IMR-90 (cell line): ENCODE data around the gene ADGRV1. TPM values are rescaled to one million over a fixed set of nuclear protein-coding genes. Genes with fewer than 3 reads are reported as not detected.

Source experiments
- ATAC-seq: fragments of 200-7000 bp; cut with Tn5 transposase; 2 replicates; pipeline ENCODE4 v1.9.1; 2020; ENCODE audit warnings: low read depth, mild to moderate bottlenecking, moderate library complexity
- BruUV-seq: library from RNA; stranded (reverse); fragments of 400-500 nt; replicated peaks from 2 replicates; lab custom pipeline; 2021; lab: Mats Ljungman, UMichigan
- CTCF ChIA-PET: fragments of 300-600 bp; formaldehyde crosslinking; extraction: SDS; loops from one replicate; lab custom pipeline; 2021; ENCODE audit warnings: antibody characterized with exemption; lab: Yijun Ruan, JAX
- POLR2A ChIA-PET: fragments of 300-600 bp; sonication (Branson Sonifier 250); formaldehyde crosslinking; loops from one replicate; lab custom pipeline; 2022; ENCODE audit warnings: antibody characterized with exemption; ENCODE audit not compliant: unreplicated experiment; lab: Charles Lee
- DNase-seq: peaks from one replicate; pipeline ENCODE4 v3.0.0; 2013
- H2AFZ ChIP-seq: replicated peaks from 2 replicates; pipeline ENCODE3; 2013; ENCODE audit warnings: low read length, mild to moderate bottlenecking; ENCODE audit not compliant: poor library complexity
- H2AK5ac ChIP-seq: 2 replicates; pipeline ENCODE4 v1.6.1; 2013; ENCODE audit warnings: low read depth, low read length, inconsistent platforms
- H2AK9ac ChIP-seq: replicated peaks from 2 replicates; pipeline ENCODE3; 2013; ENCODE audit warnings: mild to moderate bottlenecking, low read depth, low read length, moderate library complexity; ENCODE audit not compliant: poor library complexity
- H2BK120ac ChIP-seq: 2 replicates; pipeline ENCODE4 v1.6.1; 2013; ENCODE audit warnings: low read depth, low read length, inconsistent platforms
- H2BK15ac ChIP-seq: 3 replicates; pipeline ENCODE4 v1.6.1; 2013; ENCODE audit warnings: low read depth, low read length, inconsistent platforms
- H2BK20ac ChIP-seq: 2 replicates; pipeline ENCODE4 v1.6.1; 2013; ENCODE audit warnings: low read depth, mild to moderate bottlenecking, inconsistent platforms, low read length, moderate library complexity
- H2BK5ac ChIP-seq: 2 replicates; pipeline ENCODE4 v1.6.1; 2013; ENCODE audit warnings: mild to moderate bottlenecking, low read depth, low read length, inconsistent platforms; ENCODE audit not compliant: poor library complexity, severe bottlenecking
- H3K14ac ChIP-seq: replicated peaks from 2 replicates; pipeline ENCODE4 v1.6.1; 2013; ENCODE audit warnings: low read depth, low read length, inconsistent platforms
- H3K18ac ChIP-seq: 2 replicates; pipeline ENCODE4 v1.6.1; 2013; ENCODE audit warnings: low read depth, low read length, control low read depth
- H3K23ac ChIP-seq: 2 replicates; pipeline ENCODE4 v1.6.1; 2013; ENCODE audit warnings: low read depth, low read length, inconsistent platforms
- H3K27ac ChIP-seq: 2 replicates; pipeline ENCODE4 v1.5.1; 2013; ENCODE audit warnings: mild to moderate bottlenecking, control low read depth, low read length; ENCODE audit not compliant: insufficient read depth
- H3K27me3 ChIP-seq: 2 replicates; pipeline ENCODE4 v1.6.1; 2013; ENCODE audit warnings: low read length; ENCODE audit not compliant: control insufficient read depth, insufficient read depth
- H3K36me3 ChIP-seq: 2 replicates; pipeline ENCODE4 v1.6.1; 2013; ENCODE audit warnings: low read length, mixed read lengths; ENCODE audit not compliant: control insufficient read depth, insufficient read depth
- H3K4ac ChIP-seq: 2 replicates; pipeline ENCODE4 v1.6.1; 2013; ENCODE audit warnings: low read depth, low read length, inconsistent platforms
- H3K4me1 ChIP-seq: 2 replicates; pipeline ENCODE4 v1.6.1; 2013; ENCODE audit warnings: low read length, mixed read lengths; ENCODE audit not compliant: control insufficient read depth, insufficient read depth
- H3K4me2 ChIP-seq: 2 replicates; pipeline ENCODE4 v1.6.1; 2013; ENCODE audit warnings: low read depth, mild to moderate bottlenecking, control low read depth, low read length, moderate library complexity
- H3K4me3 ChIP-seq: 2 replicates; pipeline ENCODE4 v1.5.1; 2013; ENCODE audit warnings: low read depth, mild to moderate bottlenecking, control low read depth, low read length, moderate library complexity; ENCODE audit not compliant: insufficient read depth
- H3K56ac ChIP-seq: 2 replicates; pipeline ENCODE4 v1.6.1; 2013; ENCODE audit warnings: low read length, inconsistent platforms; ENCODE audit not compliant: insufficient read depth; ENCODE audit errors: extremely low read depth
- H3K79me1 ChIP-seq, 2 experiments: 2 replicates each; pipeline ENCODE4 v1.6.1; 2013; ENCODE audit warnings: low read length in 2 of 2, inconsistent platforms in 1 of 2, low read depth in 1 of 2
- H3K9ac ChIP-seq: 2 replicates; pipeline ENCODE4 v1.6.1; 2013; ENCODE audit warnings: low read depth, low read length, control low read depth
- H3K9me1 ChIP-seq: 2 replicates; pipeline ENCODE4 v1.6.1; 2013; ENCODE audit warnings: low read length, inconsistent platforms; ENCODE audit not compliant: insufficient read depth
- H3K9me3 ChIP-seq: 2 replicates; pipeline ENCODE4 v1.6.1; 2013; ENCODE audit warnings: low read length; ENCODE audit not compliant: control insufficient read depth, insufficient read depth
- H4K20me1 ChIP-seq: 2 replicates; pipeline ENCODE4 v1.6.1; 2013; ENCODE audit warnings: low read length, inconsistent platforms; ENCODE audit not compliant: insufficient read depth
- H4K5ac ChIP-seq: 2 replicates; pipeline ENCODE4 v1.6.1; 2013; ENCODE audit warnings: mild to moderate bottlenecking, low read depth, low read length, control low read depth
- H4K8ac ChIP-seq, 2 experiments: 2 replicates each; pipeline ENCODE4 v1.6.1; 2013; ENCODE audit warnings: low read depth in 2 of 2, low read length in 2 of 2, control low read depth in 1 of 2, inconsistent platforms in 1 of 2
- H4K91ac ChIP-seq: 2 replicates; pipeline ENCODE4 v1.6.1; 2013; ENCODE audit warnings: low read depth, low read length, inconsistent platforms; ENCODE audit not compliant: insufficient read depth
- RFX5 ChIP-seq: IDR thresholded peaks from 2 replicates; pipeline ENCODE4 v1.8.0; 2012; ENCODE audit warnings: low read depth, mild to moderate bottlenecking, low read length, moderate library complexity
- WGBS, 2 experiments: methylation state at CpG; one replicate each; pipeline versions ENCODE4 v1.1.5 to v1.1.7; 2013; ENCODE audit warnings: missing lambda C conversion rate in 2 of 2; ENCODE audit not compliant: insufficient read length in 1 of 2; ENCODE audit errors: extremely low coverage in 2 of 2; 5-methylcytosine and 5-hydroxymethylcytosine counted together
- dilution Hi-C: fragments of 300-500 bp; cut with HindIII; formaldehyde crosslinking; loops from one replicate; pipeline ENCODE4 v1.14.3; 2018; ENCODE audit warnings: low sequenced_read_pairs; ENCODE audit not compliant: unreplicated experiment
- in situ Hi-C: fragments of 300-500 bp; cut with MboI; formaldehyde crosslinking; loops from 3 replicates; pipeline ENCODE4 v1.14.3; 2019; ENCODE audit warnings: low sequenced_read_pairs, inconsistent platforms, mixed read lengths
- intact Hi-C: fragments of 100-400 bp; cut with micrococcal nuclease; formaldehyde crosslinking; loops from 2 replicates; pipeline ENCODE4 v1.10.0; 2022
- polyA plus RNA-seq, 3 experiments: library from polyadenylated mRNA; depleted of rRNA; stranded (reverse); fragments of >200 nt; gene quantifications; 2 replicates each; pipeline ENCODE4 v1.2.3, GENCODE V29; 2012; ENCODE audit warnings: low replicate concordance in 1 of 3
- total RNA-seq: library from RNA; depleted of rRNA; stranded (reverse); fragments of >200 nt; gene quantifications from 2 replicates; pipeline ENCODE4 v1.2.3, GENCODE V29; 2012
- TF ChIP-seq, protein P1 (sequence below): fragments of 150-350 bp; IDR thresholded peaks from 2 replicates; pipeline ENCODE4 v1.6.1; 2016; ENCODE audit warnings: low read depth, mild to moderate bottlenecking, low read length, moderate library complexity, borderline replicate concordance

The ADGRV1 gene
- total and polyA plus RNA-seq, 2 of the 4 experiments (the other 2 are of a cell fraction): under 0.01 TPM; not detected in 1

DNA sequence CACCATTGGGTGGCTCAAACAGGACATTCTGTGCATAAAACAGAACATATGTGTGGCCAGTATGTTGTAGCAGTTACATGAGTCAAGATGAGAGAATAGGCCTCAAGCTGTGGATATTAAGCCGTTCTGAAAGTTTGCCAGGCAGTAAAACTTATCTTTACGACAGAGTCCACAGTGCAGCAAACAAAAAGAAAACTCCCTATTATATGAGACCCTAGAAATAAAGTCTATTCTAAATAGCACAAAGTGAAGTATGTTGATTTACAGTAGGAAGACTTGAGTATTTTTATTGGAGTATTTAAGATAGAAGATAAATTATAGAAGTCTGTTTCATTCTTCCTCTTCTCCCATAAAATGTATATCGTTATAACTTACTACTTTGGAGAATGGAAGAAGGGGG is 271.5 kb downstream of the ADGRV1 start:
- in situ Hi-C loops: no loop called here
- Histone ChIP-seq H4K8ac (no peak overlapping the region), H3K36me3 (no peaks in the 10 kb centered on the region), H3K14ac (no peak overlapping the region), H2AFZ (no peak overlapping the region), H3K9ac (no peak overlapping the region), H3K79me1 (no peaks in the 10 kb centered on the region), H4K20me1 (no peaks in the 10 kb centered on the region), H2AK5ac (no peak overlapping the region), H4K91ac (no peak overlapping the region), H3K4me2 (no peak overlapping the region), H2BK120ac (no peak overlapping the region), H3K4me1 (no peaks in the 10 kb centered on the region), H2BK20ac (no peak overlapping the region), H4K5ac (no peak overlapping the region), H3K9me3 (no peaks in the 10 kb centered on the region), H3K18ac (no peak overlapping the region), H2BK15ac (no peak overlapping the region), H2AK9ac (no peak overlapping the region), H3K4me3 (no peak overlapping the region), H3K4ac (no peak overlapping the region), H3K9me1 (no peaks in the 10 kb centered on the region), H3K27me3 (no peaks in the 10 kb centered on the region), H3K56ac (no peak overlapping the region), H2BK5ac (no peak overlapping the region), H3K23ac (no peak overlapping the region), H3K27ac (no peak overlapping the region)
- ATAC-seq (no peak), DNase-seq (no peak)
- ChIA-PET CTCF (no interaction called here), POLR2A (no interaction called here)
- TF ChIP-seq, protein P1, sequence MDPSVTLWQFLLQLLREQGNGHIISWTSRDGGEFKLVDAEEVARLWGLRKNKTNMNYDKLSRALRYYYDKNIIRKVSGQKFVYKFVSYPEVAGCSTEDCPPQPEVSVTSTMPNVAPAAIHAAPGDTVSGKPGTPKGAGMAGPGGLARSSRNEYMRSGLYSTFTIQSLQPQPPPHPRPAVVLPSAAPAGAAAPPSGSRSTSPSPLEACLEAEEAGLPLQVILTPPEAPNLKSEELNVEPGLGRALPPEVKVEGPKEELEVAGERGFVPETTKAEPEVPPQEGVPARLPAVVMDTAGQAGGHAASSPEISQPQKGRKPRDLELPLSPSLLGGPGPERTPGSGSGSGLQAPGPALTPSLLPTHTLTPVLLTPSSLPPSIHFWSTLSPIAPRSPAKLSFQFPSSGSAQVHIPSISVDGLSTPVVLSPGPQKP: no peak
- no peak for TF ChIP-seq RFX5
- intact Hi-C loops: no loop called here
- no TSS peak for BruUV-seq
- no CpG with 5 or more reads among the region's 3 CpGs for WGBS, 2 experiments
- dilution Hi-C loops: no loop called here
